OCI-LY1 (cell line): ENCODE data around the gene CACNA2D3.

Experiments used
- CTCF ChIP-seq: fragments of 200-600 bp; sonication (generic), shearing (Covaris generic); IDR thresholded peaks from 2 replicates; pipeline ENCODE4 v1.5.1; 2017; ENCODE audit warnings: mild to moderate bottlenecking, antibody characterized with exemption, low read length, moderate library complexity, mixed read lengths
- EZH2 ChIP-seq: fragments of 200-600 bp; sonication (generic), shearing (Covaris generic); IDR thresholded peaks from 2 replicates; pipeline ENCODE4 v1.8.0; 2017; ENCODE audit warnings: borderline replicate concordance, mixed run types, mild to moderate bottlenecking, antibody characterized with exemption, low read length, moderate library complexity, mixed read lengths

GRCh38 chr3:54121414-54122323, 683 bp upstream of the CACNA2D3 start:
- TF ChIP-seq CTCF (no peak), EZH2 (no peak)
